Tracheal epithelial cell (primary cell): ENCODE measurements around the gene TNNC1. TPM values are rescaled to one million over a fixed set of nuclear protein-coding genes. Genes with fewer than 3 reads are reported as not detected.

Experiments used
- total RNA-seq: library from RNA; depleted of rRNA; stranded (reverse); fragments of >200 nt; gene quantifications from 2 replicates; pipeline ENCODE4 v1.2.1, GENCODE V29; 2014

The TNNC1 gene
- 0.48 TPM in 1 of 2 replicates, not detected in the other for total RNA-seq

DNA sequence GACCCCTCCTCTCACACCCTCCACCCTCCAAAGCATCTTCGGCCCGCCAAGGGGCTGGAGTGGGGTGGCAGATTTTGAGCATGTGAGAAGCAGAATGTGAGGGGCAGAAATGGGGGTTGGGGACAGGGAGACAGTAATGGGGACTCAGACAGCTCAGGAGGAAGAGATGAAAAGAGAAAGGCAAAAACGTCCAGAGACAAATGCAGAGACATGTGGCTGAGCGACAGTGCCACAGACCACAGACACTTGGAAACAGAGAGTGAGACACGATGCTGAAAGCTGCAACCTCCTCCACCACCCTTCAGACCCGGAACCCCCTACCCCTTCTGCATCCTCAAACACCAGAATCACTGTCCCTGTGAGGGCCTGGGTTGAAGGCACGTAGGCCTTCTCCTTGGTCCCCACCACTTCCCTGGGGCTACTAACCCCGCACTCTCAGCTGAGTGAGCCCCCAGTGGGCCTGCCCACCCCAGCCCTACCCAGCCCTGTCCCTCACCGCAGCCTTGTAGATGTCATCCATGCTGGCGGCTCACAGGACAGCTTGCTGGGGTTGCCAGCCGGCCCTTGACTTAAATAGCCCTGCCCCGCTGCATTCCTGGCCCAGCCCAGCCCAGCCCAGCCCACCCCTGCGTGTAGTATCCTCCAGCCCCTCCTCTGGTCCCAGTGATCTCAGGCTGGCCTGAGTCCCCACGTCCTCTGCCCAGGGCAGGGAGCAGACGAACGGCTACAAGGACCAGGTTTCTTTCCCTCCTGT lies at the start of gene TNNC1:
Gene TNNC1, minus strand, starts transcription at position 546 of the 754 bp plus-strand sequence. Its CDS starts 26 bp downstream, at position 520.

DNA sequence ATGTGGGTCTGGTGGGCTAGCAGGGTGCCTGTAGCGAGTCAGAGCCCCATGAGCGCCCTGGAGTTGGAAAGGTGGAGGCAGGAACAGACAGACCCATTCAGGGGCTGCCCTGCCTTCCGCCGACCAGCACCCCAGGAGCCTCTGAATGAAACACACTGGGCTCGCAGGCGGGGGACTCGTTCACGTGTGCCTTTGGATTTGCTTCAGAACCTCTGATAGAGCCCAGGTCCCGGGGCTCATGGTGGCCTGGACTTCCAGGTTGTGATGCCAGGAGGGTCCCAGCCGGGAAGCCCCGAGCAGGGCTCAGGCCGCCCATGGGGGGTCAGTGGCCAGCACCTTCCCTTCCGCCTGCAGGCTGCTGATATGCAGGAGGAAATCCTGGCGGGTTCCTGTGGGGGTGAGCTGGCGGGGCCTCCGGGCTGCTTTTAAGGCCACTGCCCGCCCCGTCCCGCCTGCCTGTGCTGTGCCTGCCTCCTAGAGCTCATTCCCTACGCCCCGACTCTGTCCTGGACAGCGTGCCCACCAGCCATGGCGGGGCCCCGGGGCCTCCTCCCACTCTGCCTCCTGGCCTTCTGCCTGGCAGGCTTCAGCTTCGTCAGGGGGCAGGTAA lies 41.1 kb upstream of the TNNC1 start, which contains the start of gene STAB1:
Gene STAB1, plus strand, starts transcription at position 453 of the 610 bp plus-strand sequence. Its CDS starts 76 bp downstream, at position 529.

GRCh38 chr3:52455283-52456168 lies 1.7 kb upstream of the TNNC1 start, which contains the start of gene NISCH:
TSS of gene NISCH (plus strand) at chr3:52455604. CDS start at chr3:52455642, 38 bp downstream.

GRCh38 chr3:52444860-52445793 lies 8.7 kb downstream of the TNNC1 start, which contains the start of gene SEMA3G:
TSS of gene SEMA3G (minus strand) at chr3:52445103. CDS start at chr3:52445027, 76 bp downstream.

Other genes with a start within 250 kb of the TNNC1 start
- gene TLR9, start 228.4 kb downstream of the TNNC1 start, total RNA-seq = under 0.01 TPM in 1 of 2 replicates, not detected in the other
- 57.1 and 97.1 TPM in 2 replicates for gene TWF2, start 214.9 kb downstream of the TNNC1 start, total RNA-seq
- gene PPM1M, start 208.3 kb downstream of the TNNC1 start, total RNA-seq = 3.4 and 6.0 TPM in 2 replicates
- gene WDR82, start 175.4 kb downstream of the TNNC1 start, total RNA-seq = 54.9 and 62.7 TPM in 2 replicates
- 3.4 and 5.8 TPM in 2 replicates for gene GLYCTK, start 166.2 kb downstream of the TNNC1 start, total RNA-seq
- 0.85 and 0.96 TPM in 2 replicates for gene DNAH1, start 137.7 kb downstream of the TNNC1 start, total RNA-seq
- gene BAP1, start 44.0 kb downstream of the TNNC1 start, total RNA-seq = 52.4 and 79.3 TPM in 2 replicates
- gene PHF7, start 43.4 kb downstream of the TNNC1 start, total RNA-seq = 5.8 and 9.6 TPM in 2 replicates
- gene SEMA3G, start 8.9 kb downstream of the TNNC1 start, total RNA-seq = under 0.01 and 1.7 TPM in 2 replicates
- 29.4 and 39.3 TPM in 2 replicates for gene NISCH, start 1.6 kb upstream of the TNNC1 start, total RNA-seq
- 0.21 and 0.24 TPM in 2 replicates for gene STAB1, start 41.3 kb upstream of the TNNC1 start, total RNA-seq
- 26.2 and 30.8 TPM in 2 replicates for gene NT5DC2, start 79.8 kb upstream of the TNNC1 start, total RNA-seq
- 0.48 and 1.1 TPM in 2 replicates for gene UQCC5, start 82.6 kb upstream of the TNNC1 start, total RNA-seq
- 48.0 and 78.2 TPM in 2 replicates for gene PBRM1, start 231.9 kb upstream of the TNNC1 start, total RNA-seq
- 202 and 315 TPM in 2 replicates for gene GNL3, start 232.0 kb upstream of the TNNC1 start, total RNA-seq